Measurements from ENCODE around the gene VWDE. TPM values are rescaled to one million over a fixed set of nuclear protein-coding genes. Genes with fewer than 3 reads are reported as not detected.

Gene VWDE
- total RNA-seq, 1 donor from 2014 or later, result 9.8 TPM

DNA sequence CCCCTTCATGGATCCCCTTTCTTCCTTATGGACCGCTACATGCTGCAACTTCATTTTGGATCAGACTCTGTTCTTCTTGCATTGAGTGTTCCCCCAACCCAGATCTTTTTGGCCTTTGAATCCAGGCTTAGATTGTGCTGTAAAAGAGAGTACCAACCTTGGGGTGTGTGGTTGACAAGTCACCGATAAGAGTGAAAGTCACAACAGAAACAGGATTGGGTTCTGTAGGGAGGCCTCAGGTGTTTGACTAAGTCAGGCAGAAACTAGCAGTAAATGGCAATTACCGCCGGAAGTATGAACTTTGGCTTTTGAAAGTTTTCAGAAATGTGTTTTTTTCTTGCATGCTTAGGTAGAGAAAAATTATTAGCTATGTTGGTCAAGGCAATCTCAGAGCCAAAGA lies 103.2 kb downstream of the VWDE start:
- H3K4me2 ChIP-seq, result no peak overlapping the region

DNA sequence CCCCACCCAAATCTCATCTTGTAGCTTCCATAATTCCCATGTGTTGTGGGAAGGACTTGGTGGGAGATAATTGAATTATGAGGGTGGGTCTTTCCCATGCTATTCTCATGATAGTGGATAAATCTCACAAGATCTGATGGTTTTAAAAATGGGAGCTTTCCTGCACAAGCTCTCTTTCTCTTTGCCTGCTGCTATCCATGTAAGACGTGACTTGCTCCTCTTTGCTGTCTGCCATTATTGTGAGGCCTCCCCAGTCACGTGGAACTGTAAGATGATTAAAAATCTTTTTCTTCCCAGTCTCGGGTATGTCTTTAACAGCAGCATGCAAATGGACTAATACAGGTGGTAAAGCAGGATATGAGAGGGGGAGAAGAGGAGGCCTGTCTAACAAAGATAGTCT lies 104.3 kb downstream of the VWDE start:
- no peaks in the 10 kb centered on the region for H3K36me3 ChIP-seq
- Mint-ChIP-seq H3K4me3 (no peak overlapping the region), H3K36me3 (no peaks in the 10 kb centered on the region), H3K9me3 (no peaks in the 10 kb centered on the region), H3K27me3 (ENCODE audit: insufficient read depth, low read depth) (peaks cover 3% of the 10 kb centered on the region), H3K4me1 (peaks cover 3% of the 10 kb centered on the region), H3K27ac (no peak overlapping the region)
- DNase-seq (ENCODE audit: low spot score), result no peak
- H3K27ac ChIP-seq, result no peak overlapping the region
- H2AFZ ChIP-seq (replicated peaks), result no peak overlapping the region
- no peaks in the 10 kb centered on the region for H3K4me1 ChIP-seq
- no peaks in the 10 kb centered on the region for H3K79me2 ChIP-seq (ENCODE audit: low read depth)
- no peaks in the 10 kb centered on the region for H3K9me3 ChIP-seq (ENCODE audit: low read depth)
- H3K4me3 ChIP-seq, result no peak overlapping the region
- H3K9ac ChIP-seq, result no peak overlapping the region
- no peaks in the 10 kb centered on the region for H3F3A ChIP-seq (ENCODE audit: low read depth)
- H4K20me1 ChIP-seq (ENCODE audit: low read depth), result no peaks in the 10 kb centered on the region
- H3K4me2 ChIP-seq, result no peak overlapping the region
- H3K27me3 ChIP-seq, result no peaks in the 10 kb centered on the region
- no peak for TF ChIP-seq EZH2phosphoT487 (IDR thresholded peaks at IDR 0.05)
- TF ChIP-seq EZH2 (IDR thresholded peaks at IDR 0.05), result no peak
- TF ChIP-seq, protein P1, sequence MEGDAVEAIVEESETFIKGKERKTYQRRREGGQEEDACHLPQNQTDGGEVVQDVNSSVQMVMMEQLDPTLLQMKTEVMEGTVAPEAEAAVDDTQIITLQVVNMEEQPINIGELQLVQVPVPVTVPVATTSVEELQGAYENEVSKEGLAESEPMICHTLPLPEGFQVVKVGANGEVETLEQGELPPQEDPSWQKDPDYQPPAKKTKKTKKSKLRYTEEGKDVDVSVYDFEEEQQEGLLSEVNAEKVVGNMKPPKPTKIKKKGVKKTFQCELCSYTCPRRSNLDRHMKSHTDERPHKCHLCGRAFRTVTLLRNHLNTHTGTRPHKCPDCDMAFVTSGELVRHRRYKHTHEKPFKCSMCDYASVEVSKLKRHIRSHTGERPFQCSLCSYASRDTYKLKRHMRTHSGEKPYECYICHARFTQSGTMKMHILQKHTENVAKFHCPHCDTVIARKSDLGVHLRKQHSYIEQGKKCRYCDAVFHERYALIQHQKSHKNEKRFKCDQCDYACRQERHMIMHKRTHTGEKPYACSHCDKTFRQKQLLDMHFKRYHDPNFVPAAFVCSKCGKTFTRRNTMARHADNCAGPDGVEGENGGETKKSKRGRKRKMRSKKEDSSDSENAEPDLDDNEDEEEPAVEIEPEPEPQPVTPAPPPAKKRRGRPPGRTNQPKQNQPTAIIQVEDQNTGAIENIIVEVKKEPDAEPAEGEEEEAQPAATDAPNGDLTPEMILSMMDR (IDR thresholded peaks at IDR 0.05), result no peak

More for the DNA sequence above, 103.2 kb downstream of the VWDE start:
- H3K4me1 ChIP-seq, result no peaks in the 10 kb centered on the region
- Mint-ChIP-seq H3K9me3 (no peaks in the 10 kb centered on the region), H3K27ac (no peak overlapping the region), H3K36me3 (no peaks in the 10 kb centered on the region), H3K27me3 (ENCODE audit: insufficient read depth, low read depth) (peaks cover 3% of the 10 kb centered on the region), H3K4me1 (peaks cover 3% of the 10 kb centered on the region), H3K4me3 (no peak overlapping the region)
- H3K4me3 ChIP-seq, result no peak overlapping the region
- H3K27me3 ChIP-seq, result no peaks in the 10 kb centered on the region
- H3K9me3 ChIP-seq (ENCODE audit: low read depth), result no peaks in the 10 kb centered on the region
- no peaks in the 10 kb centered on the region for H3K79me2 ChIP-seq (ENCODE audit: low read depth)
- TF ChIP-seq, protein P1 (IDR thresholded peaks at IDR 0.05), result no peak
- TF ChIP-seq EZH2 (IDR thresholded peaks at IDR 0.05) (no peak), EZH2phosphoT487 (IDR thresholded peaks at IDR 0.05) (no peak)
- H3K9ac ChIP-seq, result no peak overlapping the region
- H4K20me1 ChIP-seq (ENCODE audit: low read depth), result no peaks in the 10 kb centered on the region
- H3K27ac ChIP-seq, result no peak overlapping the region
- no peaks in the 10 kb centered on the region for H3F3A ChIP-seq (ENCODE audit: low read depth)
- H3K36me3 ChIP-seq, result no peaks in the 10 kb centered on the region
- no peak overlapping the region for H2AFZ ChIP-seq (replicated peaks)
- no peak for DNase-seq (ENCODE audit: low spot score)

DNA sequence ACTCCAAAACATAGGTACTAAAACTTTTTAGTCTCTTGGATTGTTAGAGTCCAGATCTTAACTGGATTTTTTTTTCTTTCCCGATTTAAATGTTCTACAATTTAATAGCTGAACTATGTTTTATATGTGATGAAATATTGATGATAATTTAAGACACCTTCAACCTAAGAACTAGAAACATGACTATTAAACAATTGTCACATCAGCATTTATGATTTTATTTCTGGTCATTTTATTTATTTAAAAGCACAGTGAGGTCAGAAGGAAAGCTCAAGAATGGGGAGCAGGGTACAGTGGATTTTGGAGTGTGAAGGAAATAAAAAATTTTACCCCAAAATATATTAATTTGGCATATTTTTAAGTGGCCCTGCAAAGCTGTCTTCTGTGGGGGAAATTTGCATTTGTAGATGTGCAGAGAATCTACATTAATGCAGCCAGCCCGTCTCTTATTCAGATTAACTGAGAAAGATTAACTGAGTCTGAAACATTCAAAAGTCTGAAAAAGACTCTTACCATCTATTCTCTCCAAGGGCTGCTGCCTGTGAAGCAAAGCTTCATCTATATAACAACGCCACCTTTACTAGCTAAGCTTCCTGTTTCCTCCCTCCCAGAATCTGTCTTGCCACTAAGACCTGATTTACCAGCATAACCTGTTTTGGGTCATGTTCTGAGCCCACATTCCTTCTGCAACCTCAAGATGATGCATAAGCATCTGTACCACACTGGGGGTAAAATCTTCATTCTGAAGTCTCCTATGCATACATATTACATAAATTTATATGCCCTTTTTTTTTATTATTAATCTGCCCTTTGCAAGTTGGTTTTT lies 106.2 kb downstream of the VWDE start:
- Histone ChIP-seq H3K9me3 (ENCODE audit: low read depth) (no peaks in the 10 kb centered on the region), H3K27ac (no peak overlapping the region), H3K4me2 (no peak overlapping the region), H3K36me3 (no peaks in the 10 kb centered on the region), H3K79me2 (ENCODE audit: low read depth) (no peaks in the 10 kb centered on the region), H3K9ac (no peak overlapping the region), H3F3A (ENCODE audit: low read depth) (no peaks in the 10 kb centered on the region), H4K20me1 (ENCODE audit: low read depth) (no peaks in the 10 kb centered on the region), H3K27me3 (no peaks in the 10 kb centered on the region), H3K4me1 (no peaks in the 10 kb centered on the region), H2AFZ (replicated peaks) (no peak overlapping the region), H3K4me3 (no peak overlapping the region)
- no peak for DNase-seq (ENCODE audit: low spot score)
- Mint-ChIP-seq H3K27ac (no peak overlapping the region), H3K4me3 (no peak overlapping the region), H3K4me1 (peaks cover 3% of the 10 kb centered on the region), H3K27me3 (ENCODE audit: insufficient read depth, low read depth) (no peaks in the 10 kb centered on the region), H3K36me3 (no peaks in the 10 kb centered on the region), H3K9me3 (no peaks in the 10 kb centered on the region)
- TF ChIP-seq EZH2 (IDR thresholded peaks at IDR 0.05) (no peak), EZH2phosphoT487 (IDR thresholded peaks at IDR 0.05) (no peak)
- TF ChIP-seq, protein P1 (IDR thresholded peaks at IDR 0.05), result no peak

Measured in neural progenitor cell (in vitro differentiated cells).